Measurements from ENCODE around the gene DUSP22.

- TF ChIP-seq CTCF (IDR thresholded peaks at IDR 0.05; ENCODE audit: low read depth, low read length, poor library complexity, severe bottlenecking) = no peak
- no peak for TF ChIP-seq EZH2phosphoT487 (IDR thresholded peaks at IDR 0.05; ENCODE audit: borderline replicate concordance, low read length)
Observed at GRCh38 chr6:352474-352873, 60.2 kb downstream of the DUSP22 start.
